ENCODE results near the gene PHLPP1.
A peak's percentile ranks its signal among the peaks of the same experiment; 100 is the strongest.
"Not testable (repeated sequence)": the region's sequence is repeated elsewhere in the genome, so short reads cannot be mapped to it uniquely, and the experiment has no call there.

PHLPP1 gene

GRCh38 chr18:62799977-62800376, 84.6 kb downstream of the PHLPP1 start:
- TF ChIP-seq, protein P1, sequence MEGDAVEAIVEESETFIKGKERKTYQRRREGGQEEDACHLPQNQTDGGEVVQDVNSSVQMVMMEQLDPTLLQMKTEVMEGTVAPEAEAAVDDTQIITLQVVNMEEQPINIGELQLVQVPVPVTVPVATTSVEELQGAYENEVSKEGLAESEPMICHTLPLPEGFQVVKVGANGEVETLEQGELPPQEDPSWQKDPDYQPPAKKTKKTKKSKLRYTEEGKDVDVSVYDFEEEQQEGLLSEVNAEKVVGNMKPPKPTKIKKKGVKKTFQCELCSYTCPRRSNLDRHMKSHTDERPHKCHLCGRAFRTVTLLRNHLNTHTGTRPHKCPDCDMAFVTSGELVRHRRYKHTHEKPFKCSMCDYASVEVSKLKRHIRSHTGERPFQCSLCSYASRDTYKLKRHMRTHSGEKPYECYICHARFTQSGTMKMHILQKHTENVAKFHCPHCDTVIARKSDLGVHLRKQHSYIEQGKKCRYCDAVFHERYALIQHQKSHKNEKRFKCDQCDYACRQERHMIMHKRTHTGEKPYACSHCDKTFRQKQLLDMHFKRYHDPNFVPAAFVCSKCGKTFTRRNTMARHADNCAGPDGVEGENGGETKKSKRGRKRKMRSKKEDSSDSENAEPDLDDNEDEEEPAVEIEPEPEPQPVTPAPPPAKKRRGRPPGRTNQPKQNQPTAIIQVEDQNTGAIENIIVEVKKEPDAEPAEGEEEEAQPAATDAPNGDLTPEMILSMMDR (IDR thresholded peaks at IDR 0.05; ENCODE audit: low read depth, low read length): no peak
- TF ChIP-seq EZH2phosphoT487 (IDR thresholded peaks at IDR 0.05; ENCODE audit: low read depth): no peak
- Histone ChIP-seq H3K9me3 (ENCODE audit: insufficient read depth, low read length) (no peaks in the 10 kb centered on the region), H3K4me2 (ENCODE audit: low read length) (no peak overlapping the region), H4K20me1 (ENCODE audit: insufficient read depth, low read length) (no peaks in the 10 kb centered on the region), H3K4me3 (ENCODE audit: low read length) (no peak overlapping the region), H3K4me1 (ENCODE audit: low read length) (no peaks in the 10 kb centered on the region), H3K27me3 (ENCODE audit: low read depth, low read length) (no peaks in the 10 kb centered on the region), H2AFZ (ENCODE audit: low read depth, low read length) (no peak overlapping the region), H3K36me3 (replicated peaks; ENCODE audit: low read depth, low read length) (no peaks in the 10 kb centered on the region), H3K27ac (ENCODE audit: low read length) (no peak overlapping the region), H3K79me2 (ENCODE audit: low read length) (no peaks in the 10 kb centered on the region), H3K9ac (ENCODE audit: low read length) (no peak overlapping the region)

DNA sequence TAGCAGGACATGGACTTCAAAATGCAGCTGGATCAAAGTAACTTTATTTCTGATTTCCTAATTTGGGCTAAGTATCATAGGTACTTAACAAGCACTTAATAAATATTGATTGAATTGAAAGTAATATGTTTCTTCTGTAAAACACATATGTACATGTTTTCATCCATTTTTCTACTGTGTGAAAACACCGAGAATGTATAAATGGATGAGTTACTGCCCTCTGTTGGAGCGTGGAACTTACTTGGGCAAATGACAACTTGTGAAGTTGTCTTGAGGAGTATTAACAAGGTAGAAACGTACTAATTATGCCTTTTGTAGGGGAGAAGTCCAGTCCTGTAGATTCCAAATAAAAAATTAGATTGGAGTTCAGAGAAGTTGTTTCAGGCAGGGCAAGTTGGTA, 87.2 kb downstream of the PHLPP1 start:
- no peaks in the 10 kb centered on the region for H3K9me3 ChIP-seq (ENCODE audit: insufficient read depth, low read length)
- TF ChIP-seq, protein P1 (IDR thresholded peaks at IDR 0.05; ENCODE audit: low read depth, low read length): peak; percentile 71
- no peak for TF ChIP-seq EZH2phosphoT487 (IDR thresholded peaks at IDR 0.05; ENCODE audit: low read depth)
- H4K20me1 ChIP-seq (ENCODE audit: insufficient read depth, low read length): no peaks in the 10 kb centered on the region
- H3K9ac ChIP-seq (ENCODE audit: low read length): no peak overlapping the region
- no peaks in the 10 kb centered on the region for H3K4me1 ChIP-seq (ENCODE audit: low read length)
- H3K4me3 ChIP-seq (ENCODE audit: low read length): no peak overlapping the region
- H3K4me2 ChIP-seq (ENCODE audit: low read length): no peak overlapping the region
- H3K79me2 ChIP-seq (ENCODE audit: low read length): no peaks in the 10 kb centered on the region
- H3K27me3 ChIP-seq (ENCODE audit: low read depth, low read length): no peaks in the 10 kb centered on the region
- no peak overlapping the region for H2AFZ ChIP-seq (ENCODE audit: low read depth, low read length)
- H3K27ac ChIP-seq (ENCODE audit: low read length): no peak overlapping the region
- no peaks in the 10 kb centered on the region for H3K36me3 ChIP-seq (replicated peaks; ENCODE audit: low read depth, low read length)

DNA sequence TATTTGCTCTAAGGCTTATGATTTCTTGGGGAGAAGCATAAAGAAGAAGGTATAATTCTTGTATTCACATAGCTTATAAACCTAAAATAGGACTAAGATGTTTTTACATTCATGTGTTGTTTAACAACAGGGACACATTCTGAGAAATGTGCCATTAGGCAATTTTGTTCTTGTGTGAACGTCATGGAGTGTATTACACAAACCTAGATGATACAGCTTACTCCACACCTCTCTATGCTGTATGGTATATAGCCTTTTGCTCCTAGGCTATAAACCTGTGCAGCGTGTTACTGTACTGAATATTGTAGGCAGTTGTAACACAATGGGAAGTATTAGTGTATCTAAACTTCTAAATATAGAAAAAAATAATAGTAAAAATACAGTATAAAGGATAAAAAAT, 92.1 kb downstream of the PHLPP1 start:
- Histone ChIP-seq H3K36me3 (replicated peaks; ENCODE audit: low read depth, low read length) (no peaks in the 10 kb centered on the region), H3K4me1 (ENCODE audit: low read length) (no peaks in the 10 kb centered on the region), H3K27ac (ENCODE audit: low read length) (no peak overlapping the region), H3K4me2 (ENCODE audit: low read length) (no peak overlapping the region), H4K20me1 (ENCODE audit: insufficient read depth, low read length) (no peaks in the 10 kb centered on the region), H3K9me3 (ENCODE audit: insufficient read depth, low read length) (no peaks in the 10 kb centered on the region), H3K4me3 (ENCODE audit: low read length) (no peak overlapping the region), H3K9ac (ENCODE audit: low read length) (no peak overlapping the region), H3K27me3 (ENCODE audit: low read depth, low read length) (no peaks in the 10 kb centered on the region), H2AFZ (ENCODE audit: low read depth, low read length) (no peak overlapping the region), H3K79me2 (ENCODE audit: low read length) (no peaks in the 10 kb centered on the region)
- TF ChIP-seq, protein P1 (IDR thresholded peaks at IDR 0.05; ENCODE audit: low read depth, low read length): no peak
- no peak for TF ChIP-seq EZH2phosphoT487 (IDR thresholded peaks at IDR 0.05; ENCODE audit: low read depth)

DNA sequence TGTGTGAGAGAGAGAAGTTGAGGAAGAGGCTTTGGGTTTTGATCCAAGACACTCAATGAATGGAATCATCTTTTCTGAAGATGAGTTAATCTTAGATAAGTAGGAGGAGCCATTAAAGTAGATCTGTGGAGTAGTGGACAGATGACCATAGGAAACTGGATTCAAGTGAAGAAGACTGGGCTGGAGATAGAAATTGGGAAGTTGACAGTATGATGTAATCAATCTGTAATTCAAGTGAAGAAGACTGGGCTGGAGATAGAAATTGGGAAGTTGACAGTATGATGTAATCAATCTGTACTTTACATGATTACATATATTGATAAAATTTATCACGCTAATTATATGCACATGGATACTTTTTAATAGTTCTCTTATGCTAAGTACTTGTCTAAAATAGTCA, 92.8 kb downstream of the PHLPP1 start:
- no peak overlapping the region for H3K27ac ChIP-seq (ENCODE audit: low read length)
- H4K20me1 ChIP-seq (ENCODE audit: insufficient read depth, low read length): no peaks in the 10 kb centered on the region
- H3K4me2 ChIP-seq (ENCODE audit: low read length): no peak overlapping the region
- H3K27me3 ChIP-seq (ENCODE audit: low read depth, low read length): no peaks in the 10 kb centered on the region
- H3K9ac ChIP-seq (ENCODE audit: low read length): no peak overlapping the region
- no peak overlapping the region for H2AFZ ChIP-seq (ENCODE audit: low read depth, low read length)
- H3K9me3 ChIP-seq (ENCODE audit: insufficient read depth, low read length): no peaks in the 10 kb centered on the region
- no peak overlapping the region for H3K4me3 ChIP-seq (ENCODE audit: low read length)
- no peaks in the 10 kb centered on the region for H3K36me3 ChIP-seq (replicated peaks; ENCODE audit: low read depth, low read length)
- H3K4me1 ChIP-seq (ENCODE audit: low read length): no peaks in the 10 kb centered on the region
- no peak for TF ChIP-seq EZH2phosphoT487 (IDR thresholded peaks at IDR 0.05; ENCODE audit: low read depth)
- TF ChIP-seq, protein P1 (IDR thresholded peaks at IDR 0.05; ENCODE audit: low read depth, low read length): no peak
- H3K79me2 ChIP-seq (ENCODE audit: low read length): no peaks in the 10 kb centered on the region

DNA sequence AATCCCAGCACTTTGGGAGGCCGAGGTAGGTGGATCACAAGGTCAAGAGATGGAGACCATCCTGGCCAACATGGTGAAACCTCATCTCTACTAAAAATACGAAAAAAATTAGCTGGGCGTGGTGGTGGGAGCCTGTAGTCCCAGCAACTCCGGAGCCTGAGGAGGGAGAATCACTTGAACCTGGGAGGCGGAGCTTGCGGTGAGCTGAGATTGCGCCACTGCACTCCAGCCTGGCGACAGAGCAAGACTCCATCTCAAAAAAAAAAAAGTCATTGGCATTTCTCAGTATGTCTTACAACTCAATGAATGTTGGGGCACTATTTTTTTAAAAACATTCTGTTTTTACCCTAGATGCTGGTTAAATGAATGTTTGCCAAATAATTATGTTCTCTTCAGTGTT, 94.1 kb downstream of the PHLPP1 start:
- H3K4me2 ChIP-seq (ENCODE audit: low read length); H3K27me3 ChIP-seq (ENCODE audit: low read depth, low read length); H3K36me3 ChIP-seq (replicated peaks; ENCODE audit: low read depth, low read length); H3K79me2 ChIP-seq (ENCODE audit: low read length); H3K4me3 ChIP-seq (ENCODE audit: low read length); H3K4me1 ChIP-seq (ENCODE audit: low read length); H3K27ac ChIP-seq (ENCODE audit: low read length); H3K9me3 ChIP-seq (ENCODE audit: insufficient read depth, low read length); H2AFZ ChIP-seq (ENCODE audit: low read depth, low read length); H3K9ac ChIP-seq (ENCODE audit: low read length); H4K20me1 ChIP-seq (ENCODE audit: insufficient read depth, low read length): not testable (repeated sequence)
